ENCODE data around the gene LMO2.

Gene LMO2

GRCh38 chr11:33875621-33876294, 16.1 kb downstream of the LMO2 start:
- DNase-seq: no peak
- TF ChIP-seq, protein P1, sequence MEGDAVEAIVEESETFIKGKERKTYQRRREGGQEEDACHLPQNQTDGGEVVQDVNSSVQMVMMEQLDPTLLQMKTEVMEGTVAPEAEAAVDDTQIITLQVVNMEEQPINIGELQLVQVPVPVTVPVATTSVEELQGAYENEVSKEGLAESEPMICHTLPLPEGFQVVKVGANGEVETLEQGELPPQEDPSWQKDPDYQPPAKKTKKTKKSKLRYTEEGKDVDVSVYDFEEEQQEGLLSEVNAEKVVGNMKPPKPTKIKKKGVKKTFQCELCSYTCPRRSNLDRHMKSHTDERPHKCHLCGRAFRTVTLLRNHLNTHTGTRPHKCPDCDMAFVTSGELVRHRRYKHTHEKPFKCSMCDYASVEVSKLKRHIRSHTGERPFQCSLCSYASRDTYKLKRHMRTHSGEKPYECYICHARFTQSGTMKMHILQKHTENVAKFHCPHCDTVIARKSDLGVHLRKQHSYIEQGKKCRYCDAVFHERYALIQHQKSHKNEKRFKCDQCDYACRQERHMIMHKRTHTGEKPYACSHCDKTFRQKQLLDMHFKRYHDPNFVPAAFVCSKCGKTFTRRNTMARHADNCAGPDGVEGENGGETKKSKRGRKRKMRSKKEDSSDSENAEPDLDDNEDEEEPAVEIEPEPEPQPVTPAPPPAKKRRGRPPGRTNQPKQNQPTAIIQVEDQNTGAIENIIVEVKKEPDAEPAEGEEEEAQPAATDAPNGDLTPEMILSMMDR (IDR thresholded peaks at IDR 0.05; ENCODE audit: low read depth, low read length, missing control alignments): no peak
- Histone ChIP-seq H3K36me3 (replicated peaks) (no peaks in the 10 kb centered on the region), H3K27me3 (replicated peaks) (peaks cover 2% of the 10 kb centered on the region), H3K27ac (no peak overlapping the region), H3K4me3 (ENCODE audit: low read depth, low read length) (no peak overlapping the region)
- in situ Hi-C loops (cut with HindIII; ENCODE audit: low pct_ligation_motif_present, low sequenced_read_pairs): no loop called here

GRCh38 chr11:33874910-33875490, 16.9 kb downstream of the LMO2 start:
- TF ChIP-seq, protein P1 (IDR thresholded peaks at IDR 0.05; ENCODE audit: low read depth, low read length, missing control alignments): no peak
- H3K27me3 ChIP-seq (replicated peaks): peaks cover 2% of the 10 kb centered on the region
- H3K4me3 ChIP-seq (ENCODE audit: low read depth, low read length): no peak overlapping the region
- no peak for DNase-seq
- in situ Hi-C loops (cut with HindIII; ENCODE audit: low pct_ligation_motif_present, low sequenced_read_pairs): no loop called here
- H3K36me3 ChIP-seq (replicated peaks): no peaks in the 10 kb centered on the region
- no peak overlapping the region for H3K27ac ChIP-seq

GRCh38 chr11:33874433-33874832, 17.4 kb downstream of the LMO2 start:
- H3K27me3 ChIP-seq (replicated peaks): peaks cover 2% of the 10 kb centered on the region
- H3K4me3 ChIP-seq (ENCODE audit: low read depth, low read length): no peak overlapping the region
- in situ Hi-C loops (cut with HindIII; ENCODE audit: low pct_ligation_motif_present, low sequenced_read_pairs): no loop called here
- no peak for DNase-seq
- H3K27ac ChIP-seq: no peak overlapping the region
- TF ChIP-seq, protein P1 (IDR thresholded peaks at IDR 0.05; ENCODE audit: low read depth, low read length, missing control alignments): no peak
- no peaks in the 10 kb centered on the region for H3K36me3 ChIP-seq (replicated peaks)

GRCh38 chr11:33869481-33870422, 22.1 kb downstream of the LMO2 start:
- H3K36me3 ChIP-seq (replicated peaks): no peaks in the 10 kb centered on the region
- in situ Hi-C loops (cut with HindIII; ENCODE audit: low pct_ligation_motif_present, low sequenced_read_pairs): no loop called here
- peak overlapping the region; percentile 56 for H3K4me3 ChIP-seq (ENCODE audit: low read depth, low read length)
- no peaks in the 10 kb centered on the region for H3K27me3 ChIP-seq (replicated peaks)
- TF ChIP-seq, protein P1 (IDR thresholded peaks at IDR 0.05; ENCODE audit: low read depth, low read length, missing control alignments): no peak
- DNase-seq: no peak
- H3K27ac ChIP-seq: no peak overlapping the region

DNA sequence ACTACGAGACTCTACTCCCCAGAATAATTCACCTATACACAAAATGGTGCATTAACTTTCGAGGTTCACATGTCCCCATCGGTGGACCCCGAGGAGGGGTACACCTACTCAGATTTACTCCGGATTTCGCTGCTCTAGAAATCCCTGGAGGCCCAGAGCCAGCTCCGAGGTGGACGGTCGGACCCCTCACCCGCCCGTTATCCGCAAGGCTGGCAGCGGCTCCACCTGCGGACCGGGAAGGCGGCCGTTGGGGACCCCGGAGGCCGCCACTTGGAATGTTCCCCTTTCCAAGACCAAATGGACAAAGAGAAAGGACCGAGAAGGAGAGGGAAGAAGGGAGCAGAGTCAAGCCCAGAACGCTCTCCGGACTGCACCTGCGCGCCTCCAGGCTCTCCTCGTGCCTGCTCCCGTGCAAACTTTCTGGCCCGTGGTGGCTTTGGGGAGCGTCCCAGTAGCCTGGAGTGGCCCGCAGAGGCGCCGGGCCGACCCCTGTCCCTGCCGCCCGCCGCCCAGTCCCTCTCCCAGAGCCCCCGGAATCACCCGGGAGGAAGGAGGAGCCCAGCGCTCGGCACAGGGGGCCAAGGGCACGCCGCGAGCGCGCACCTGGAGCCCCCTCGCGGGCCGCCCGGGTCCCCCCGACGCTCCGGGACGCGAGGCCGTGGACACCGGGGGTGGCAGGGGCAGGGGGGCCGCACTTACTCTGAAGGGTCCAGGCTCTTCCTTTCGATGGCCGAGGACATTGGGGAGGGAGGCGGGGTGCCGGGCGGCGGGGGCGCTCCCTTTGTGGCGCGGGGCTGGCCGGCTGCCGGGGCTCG, 23.0 kb downstream of the LMO2 start:
- Histone ChIP-seq H3K4me3 (ENCODE audit: low read depth, low read length) (peak overlapping the region; percentile 29), H3K36me3 (replicated peaks) (no peaks in the 10 kb centered on the region), H3K27ac (no peak overlapping the region), H3K27me3 (replicated peaks) (no peaks in the 10 kb centered on the region)
- TF ChIP-seq, protein P1 (IDR thresholded peaks at IDR 0.05; ENCODE audit: low read depth, low read length, missing control alignments): no peak
- DNase-seq: no peak
- in situ Hi-C loops (cut with HindIII; ENCODE audit: low pct_ligation_motif_present, low sequenced_read_pairs): no loop called here

Measured in brain microvascular endothelial cell (primary cell).